Neural cell (in vitro differentiated cells): ENCODE measurements around the gene NECTIN3.

Experiments
- POLR2AphosphoS5 ChIP-seq: IDR thresholded peaks from 2 replicates; pipeline ENCODE4 v1.6.1; 2012
- RAD21 ChIP-seq: fragments of 450-650 bp; conservative IDR thresholded peaks from 2 replicates; pipeline ENCODE4 v1.6.1; 2014; ENCODE audit warnings: antibody characterized with exemption, mild to moderate bottlenecking, moderate library complexity
- TF ChIP-seq, protein P1 (sequence below): fragments of 450-650 bp; IDR thresholded peaks from 2 replicates; pipeline ENCODE4 v1.5.1; 2014; ENCODE audit warnings: antibody characterized with exemption, mild to moderate bottlenecking, moderate library complexity; ENCODE audit not compliant: poor library complexity, severe bottlenecking

DNA sequence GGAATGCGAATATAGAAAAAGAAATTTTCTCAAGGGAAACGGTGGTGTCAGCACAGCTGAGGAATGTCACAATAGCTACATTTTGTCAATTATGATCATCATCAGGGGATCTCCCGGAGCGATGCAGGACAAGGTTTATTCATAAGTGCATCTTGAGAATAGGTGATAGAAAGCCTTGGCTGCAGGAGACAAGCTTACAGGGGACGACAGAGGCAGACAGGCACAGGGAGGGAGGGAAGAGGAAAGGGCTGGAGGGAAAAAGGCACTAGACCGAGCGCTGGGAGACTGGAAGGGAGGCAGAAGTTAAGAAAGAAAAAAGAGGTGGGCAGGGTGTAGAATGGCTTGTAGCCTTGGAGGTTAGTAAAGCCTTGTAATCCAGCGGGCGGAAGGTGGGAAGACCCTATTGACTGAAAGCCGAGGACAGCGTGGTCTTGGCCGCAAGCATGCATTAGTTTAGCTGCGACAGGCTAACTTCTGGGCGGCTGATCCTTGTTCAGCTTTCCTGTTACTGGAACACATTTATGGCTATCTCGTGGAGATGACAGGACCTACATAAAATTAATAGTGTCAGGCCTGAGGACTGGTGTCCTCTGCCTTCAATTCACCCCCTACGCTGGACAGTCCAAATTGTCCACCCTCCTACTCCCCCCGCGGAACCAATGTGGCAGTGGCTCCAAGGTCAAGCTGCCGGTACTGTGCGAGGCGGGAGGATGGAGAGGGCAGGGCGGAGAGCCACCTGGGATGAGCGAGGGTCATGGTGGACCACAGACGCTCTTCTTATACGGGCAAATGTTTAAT is 1.4 kb upstream of the NECTIN3 start:
- TF ChIP-seq, protein P1, sequence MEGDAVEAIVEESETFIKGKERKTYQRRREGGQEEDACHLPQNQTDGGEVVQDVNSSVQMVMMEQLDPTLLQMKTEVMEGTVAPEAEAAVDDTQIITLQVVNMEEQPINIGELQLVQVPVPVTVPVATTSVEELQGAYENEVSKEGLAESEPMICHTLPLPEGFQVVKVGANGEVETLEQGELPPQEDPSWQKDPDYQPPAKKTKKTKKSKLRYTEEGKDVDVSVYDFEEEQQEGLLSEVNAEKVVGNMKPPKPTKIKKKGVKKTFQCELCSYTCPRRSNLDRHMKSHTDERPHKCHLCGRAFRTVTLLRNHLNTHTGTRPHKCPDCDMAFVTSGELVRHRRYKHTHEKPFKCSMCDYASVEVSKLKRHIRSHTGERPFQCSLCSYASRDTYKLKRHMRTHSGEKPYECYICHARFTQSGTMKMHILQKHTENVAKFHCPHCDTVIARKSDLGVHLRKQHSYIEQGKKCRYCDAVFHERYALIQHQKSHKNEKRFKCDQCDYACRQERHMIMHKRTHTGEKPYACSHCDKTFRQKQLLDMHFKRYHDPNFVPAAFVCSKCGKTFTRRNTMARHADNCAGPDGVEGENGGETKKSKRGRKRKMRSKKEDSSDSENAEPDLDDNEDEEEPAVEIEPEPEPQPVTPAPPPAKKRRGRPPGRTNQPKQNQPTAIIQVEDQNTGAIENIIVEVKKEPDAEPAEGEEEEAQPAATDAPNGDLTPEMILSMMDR: no peak
- no peak for TF ChIP-seq RAD21
- peak; percentile 92 for TF ChIP-seq POLR2AphosphoS5
